Coronary artery (tissue), 2 donors: ENCODE measurements around the gene NPW.

ENCODE experiments used
- DNase-seq: peaks from one replicate; pipeline ENCODE4 v3.0.0-alpha.2; 2017; ENCODE audit warnings: low spot score
- H3K27ac ChIP-seq, 2 donors: fragments of 200-600 bp; sonication (generic); one replicate each; pipeline ENCODE4 v1.5.1; 2016 to 2019
- H3K4me3 ChIP-seq: fragments of 200-600 bp; sonication (generic); 2 replicates; pipeline ENCODE4 v1.5.1; 2016; ENCODE audit warnings: mild to moderate bottlenecking, moderate library complexity
- CTCF ChIP-seq: fragments of 200-600 bp; sonication (generic); IDR thresholded peaks from one replicate; pipeline ENCODE4 v1.5.1; 2019; ENCODE audit warnings: antibody characterized with exemption

Gene NPW

GRCh38 chr16:2058872-2059271 is 39.3 kb downstream of the NPW start:
- TF ChIP-seq CTCF, result no peak
- Histone ChIP-seq H3K27ac (no peak overlapping the region), H3K4me3 (no peak overlapping the region)
- DNase-seq, result no peak

DNA sequence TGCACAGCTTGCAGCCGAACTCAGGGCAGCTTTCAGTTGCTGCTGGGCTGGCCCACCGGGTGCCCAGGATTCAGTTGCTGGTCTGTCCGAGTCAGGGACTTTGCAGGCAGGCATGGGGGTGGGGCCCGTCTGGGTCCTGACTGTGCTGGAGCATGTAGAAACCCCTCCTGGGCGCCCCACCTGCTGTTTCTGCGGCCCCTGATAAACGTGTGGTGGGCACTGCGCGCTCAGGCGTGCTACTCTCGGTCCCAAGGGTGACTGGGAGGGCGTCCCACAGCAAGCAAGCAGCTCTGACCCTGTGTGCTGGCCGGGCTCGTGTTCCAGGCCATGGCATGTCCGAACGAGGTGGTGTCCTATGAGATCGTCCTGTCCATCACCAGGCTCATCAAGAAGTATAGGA is 40.8 kb downstream of the NPW start:
- DNase-seq, result no peak
- no peak overlapping the region for H3K4me3 ChIP-seq
- TF ChIP-seq CTCF, result no peak
- H3K27ac ChIP-seq, result no peak overlapping the region

GRCh38 chr16:2061023-2061422 is 41.4 kb downstream of the NPW start:
- no peak for DNase-seq
- Histone ChIP-seq H3K4me3 (no peak overlapping the region), H3K27ac (no peak overlapping the region)
- no peak for TF ChIP-seq CTCF

DNA sequence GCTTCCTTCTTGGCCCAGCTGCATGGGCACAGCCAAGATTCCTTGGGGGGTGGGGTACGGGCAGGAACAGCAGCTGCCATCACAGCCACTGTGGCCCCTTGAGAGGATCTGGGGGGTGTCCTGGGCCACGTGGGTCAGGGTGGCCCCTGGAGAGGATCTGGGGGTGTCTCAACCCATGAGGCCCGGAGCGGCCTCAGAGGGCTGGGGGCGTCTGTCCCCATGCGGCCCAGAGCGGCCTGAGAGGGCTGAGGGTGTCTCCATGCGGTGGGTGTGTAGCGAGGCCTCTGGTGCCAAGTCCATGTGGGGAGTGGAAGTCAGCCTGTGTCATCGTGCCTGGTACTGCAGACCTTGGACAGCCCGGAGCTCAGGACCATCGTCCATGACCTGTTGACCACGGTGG is 41.9 kb downstream of the NPW start:
- no peak overlapping the region for H3K27ac ChIP-seq
- no peak for DNase-seq
- no peak for TF ChIP-seq CTCF
- H3K4me3 ChIP-seq, result no peak overlapping the region

- DNase-seq, result no peak
- TF ChIP-seq CTCF, result no peak
- no peak overlapping the region for H3K27ac ChIP-seq
- H3K4me3 ChIP-seq, result no peak overlapping the region
Observed at GRCh38 chr16:2062801-2063200, 43.2 kb downstream of the NPW start.

- H3K27ac ChIP-seq, result no peak overlapping the region
- no peak for DNase-seq
- no peak overlapping the region for H3K4me3 ChIP-seq
- no peak for TF ChIP-seq CTCF
Observed at GRCh38 chr16:2063861-2064260, 44.3 kb downstream of the NPW start.

- Histone ChIP-seq H3K27ac (no peak overlapping the region), H3K4me3 (no peak overlapping the region)
- no peak for TF ChIP-seq CTCF
- DNase-seq, result no peak
Observed at GRCh38 chr16:2064368-2064945, 44.9 kb downstream of the NPW start.
